B cell (primary cell): ENCODE data around the gene HTRA3. TPM values are rescaled to one million over a fixed set of nuclear protein-coding genes. Genes with fewer than 3 reads are reported as not detected.

Experiments
- ATAC-seq: fragments of 200-7000 bp; cut with Tn5 transposase; one replicate; pipeline ENCODE4 v1.10.0; 2021; ENCODE audit warnings: low read depth, mild to moderate bottlenecking, moderate number of reproducible peaks, moderate library complexity
- CTCF ChIA-PET: fragments of 350-600 bp; sonication (Branson Sonifier 250); formaldehyde crosslinking; loops from one replicate; lab custom pipeline; 2021; ENCODE audit warnings: antibody characterized with exemption, inconsistent platforms; lab: Charles Lee
- POLR2A ChIA-PET: fragments of 350-600 bp; sonication (Branson Sonifier 250); formaldehyde crosslinking; loops from one replicate; lab custom pipeline; 2021; ENCODE audit warnings: antibody characterized with exemption; lab: Charles Lee
- DNase-seq: peaks from one replicate; pipeline ENCODE4 v3.0.0; 2013
- H2AFZ ChIP-seq: 2 replicates; pipeline ENCODE4 v1.6.1; 2012; ENCODE audit warnings: mild to moderate bottlenecking, low read depth, low read length; ENCODE audit not compliant: insufficient read depth, poor library complexity, severe bottlenecking
- H3K27ac ChIP-seq, 2 donors: 1 replicate in 1 of 2; 2 replicates in 1 of 2; pipeline ENCODE4 v1.5.1; 2012 to 2013; ENCODE audit warnings: low read length in 2 of 2, mild to moderate bottlenecking in 2 of 2, moderate library complexity in 1 of 2
- H3K27me3 ChIP-seq, 4 experiments: fragments of 200-600 bp in 1 of 4; sonication (generic) in 1 of 4; replicated peaks in 1 of 4; 1 replicate in 2 of 4; 2 replicates in 2 of 4; pipeline versions ENCODE4 v1.6.1 to v1.7.0; 2013 to 2016; ENCODE audit warnings: low read length in 3 of 4, mild to moderate bottlenecking in 2 of 4, mixed read lengths in 1 of 4, moderate library complexity in 1 of 4; ENCODE audit not compliant: insufficient read depth in 4 of 4, control insufficient read depth in 3 of 4; ENCODE audit errors: control extremely low read depth in 1 of 4
- H3K36me3 ChIP-seq, 2 experiments: replicated peaks in 1 of 2; 1 replicate in 1 of 2; 2 replicates in 1 of 2; pipeline versions ENCODE4 v1.6.1 to v1.7.1; 2013; ENCODE audit warnings: low read length in 1 of 2; ENCODE audit not compliant: insufficient read depth in 2 of 2, control insufficient read depth in 1 of 2; ENCODE audit errors: control extremely low read depth in 1 of 2, extremely low read depth in 1 of 2
- H3K4me1 ChIP-seq, 2 donors: fragments of 200-600 bp in 1 of 2; sonication (generic) in 1 of 2; 1 replicate in 1 of 2; 2 replicates in 1 of 2; pipeline versions ENCODE4 v1.5.1 to v1.6.1; 2013 to 2017; ENCODE audit warnings: low read length in 2 of 2; ENCODE audit not compliant: control insufficient read depth in 2 of 2, insufficient read depth in 2 of 2
- H3K4me2 ChIP-seq: replicated peaks from 2 replicates; pipeline ENCODE3; 2012; ENCODE audit warnings: mild to moderate bottlenecking, low read depth, low read length; ENCODE audit not compliant: poor library complexity, severe bottlenecking
- H3K4me3 ChIP-seq, 5 experiments: fragments of 200-600 bp in 1 of 5; sonication (generic) in 1 of 5; 1 replicate in 3 of 5; 2 replicates in 2 of 5; pipeline versions ENCODE4 v1.5.1 to v1.7.0; 2011 to 2016; ENCODE audit warnings: low read length in 4 of 5, mild to moderate bottlenecking in 4 of 5, low read depth in 2 of 5, control low read depth in 1 of 5, moderate library complexity in 1 of 5; ENCODE audit not compliant: insufficient read depth in 1 of 5; ENCODE audit errors: control extremely low read depth in 1 of 5, extremely low read depth in 1 of 5
- H3K79me2 ChIP-seq: fragments of 200-600 bp; sonication (generic); one replicate; pipeline ENCODE4 v1.6.0; 2016; ENCODE audit warnings: low read length; ENCODE audit not compliant: control insufficient read depth, insufficient read depth
- H3K9ac ChIP-seq: fragments of 200-600 bp; sonication (generic); 2 replicates; pipeline ENCODE4 v1.6.1; 2017; ENCODE audit warnings: mild to moderate bottlenecking, low read length, moderate library complexity
- H3K9me3 ChIP-seq, 3 donors: one replicate each; pipeline versions ENCODE4 v1.6.1 to v1.7.1; 2013; ENCODE audit warnings: low read length in 2 of 3; ENCODE audit not compliant: control insufficient read depth in 2 of 3, insufficient read depth in 1 of 3; ENCODE audit errors: control extremely low read depth in 1 of 3
- H4K20me1 ChIP-seq: 2 replicates; pipeline ENCODE4 v1.6.0; 2012; ENCODE audit warnings: mild to moderate bottlenecking, low read length; ENCODE audit not compliant: insufficient read depth, control insufficient read depth, poor library complexity, severe bottlenecking
- H3K27ac Mint-ChIP-seq: one replicate; pipeline ENCODE4 v1.8.0; 2021; ENCODE audit warnings: mixed read lengths
- H3K27me3 Mint-ChIP-seq: one replicate; pipeline ENCODE4 v1.8.0; 2021; ENCODE audit warnings: mixed read lengths
- H3K4me1 Mint-ChIP-seq: one replicate; pipeline ENCODE4 v1.8.0; 2021; ENCODE audit warnings: mixed read lengths
- H3K4me3 Mint-ChIP-seq: one replicate; pipeline ENCODE4 v1.8.0; 2021; ENCODE audit warnings: mixed read lengths
- H3K9me3 Mint-ChIP-seq: one replicate; pipeline ENCODE4 v1.8.0; 2022; ENCODE audit warnings: mixed read lengths; ENCODE audit not compliant: insufficient read depth
- CTCF ChIP-seq: fragments of 200-600 bp; IDR thresholded peaks from one replicate; pipeline ENCODE4 v1.8.0; 2022; ENCODE audit warnings: antibody characterized with exemption, mild to moderate bottlenecking
- EZH2 ChIP-seq: IDR thresholded peaks from 2 replicates; pipeline ENCODE4 v1.6.1; 2012; ENCODE audit warnings: borderline replicate concordance, low read depth, mild to moderate bottlenecking, moderate library complexity, low read length; ENCODE audit not compliant: insufficient read depth, poor library complexity, severe bottlenecking
- WGBS: methylation state at CpG from one replicate; pipeline ENCODE4 v1.1.5; 2013; ENCODE audit warnings: missing lambda C conversion rate; ENCODE audit not compliant: insufficient coverage; 5-methylcytosine and 5-hydroxymethylcytosine counted together
- intact Hi-C: fragments of 100-400 bp; cut with micrococcal nuclease; formaldehyde crosslinking; loops from one replicate; pipeline ENCODE4 v1.10.0; 2022
- polyA plus RNA-seq: library from polyadenylated mRNA; depleted of rRNA; stranded (reverse); fragments of >200 nt; gene quantifications from 2 replicates; pipeline ENCODE4 v1.2.3, GENCODE V29; 2012
- total RNA-seq, 2 donors: library from RNA; stranded (reverse); fragments of 120-200 nt in 1 of 2; gene quantifications; 1 replicate in 1 of 2; 2 replicates in 1 of 2; pipeline versions ENCODE4 v1.2.3 to v1.2.4, GENCODE V29; 2013 to 2022

Gene HTRA3
- total and polyA plus RNA-seq, 2 donors (not counting 1 experiment from before 2014, with no cell fraction given): not detected

- no peak overlapping the region for H3K4me3 ChIP-seq
- no peak overlapping the region for H2AFZ ChIP-seq
- intact Hi-C loops: no loop called here
- no peaks in the 10 kb centered on the region for H3K36me3 ChIP-seq
- Mint-ChIP-seq H3K9me3 (peaks cover 2% of the 10 kb centered on the region), H3K4me3 (no peak overlapping the region), H3K27me3 (peaks cover 9% of the 10 kb centered on the region), H3K4me1 (no peaks in the 10 kb centered on the region), H3K27ac (no peak overlapping the region)
- H3K4me2 ChIP-seq: no peak overlapping the region
- no peaks in the 10 kb centered on the region for H3K79me2 ChIP-seq
- no peak overlapping the region for H3K9ac ChIP-seq
- no peak overlapping the region for H3K27ac ChIP-seq
- peaks cover 0 to 3% (median 0%) of the 10 kb centered on the region in 4 experiments for H3K27me3 ChIP-seq
- no peaks in the 10 kb centered on the region for H3K4me1 ChIP-seq
- CTCF ChIA-PET: no interaction called here
- ATAC-seq (no peak), DNase-seq (no peak)
- WGBS: 88% methylated on average over 7 of the region's 12 CpGs
- POLR2A ChIA-PET: no interaction called here
- TF ChIP-seq CTCF (no peak), EZH2 (no peak)
- peaks cover 0 to 9% (median 0%) of the 10 kb centered on the region in 3 donors for H3K9me3 ChIP-seq
- no peaks in the 10 kb centered on the region for H4K20me1 ChIP-seq
Measured at GRCh38 chr4:8353912-8354453, 84.4 kb downstream of the HTRA3 start.

- TF ChIP-seq EZH2: no peak
- TF ChIP-seq CTCF: no peak
- no peak overlapping the region for H3K9ac ChIP-seq
- DNase-seq (no peak), ATAC-seq (no peak)
- H3K9me3 ChIP-seq: peaks cover 0 to 9% (median 0%) of the 10 kb centered on the region in 3 donors
- no peaks in the 10 kb centered on the region for H3K79me2 ChIP-seq
- whole genome bisulfite sequencing: no CpG with 5 or more reads among the region's 6 CpGs
- H3K27ac ChIP-seq: no peak overlapping the region
- no peak overlapping the region for H3K4me2 ChIP-seq
- intact Hi-C loops: no loop called here
- POLR2A ChIA-PET: no interaction called here
- no peaks in the 10 kb centered on the region for H3K36me3 ChIP-seq
- H3K4me3 ChIP-seq: no peak overlapping the region
- no peaks in the 10 kb centered on the region for H3K4me1 Mint-ChIP-seq
- no peak overlapping the region for H2AFZ ChIP-seq
- CTCF ChIA-PET: no interaction called here
- H4K20me1 ChIP-seq: no peaks in the 10 kb centered on the region
- peaks cover 9% of the 10 kb centered on the region for H3K27me3 Mint-ChIP-seq
- no peak overlapping the region for H3K4me3 Mint-ChIP-seq
- H3K27ac Mint-ChIP-seq: no peak overlapping the region
- H3K27me3 ChIP-seq: peaks cover 0 to 3% (median 0%) of the 10 kb centered on the region in 4 experiments
- peaks cover 2% of the 10 kb centered on the region for H3K9me3 Mint-ChIP-seq
- H3K4me1 ChIP-seq: no peaks in the 10 kb centered on the region
Measured at GRCh38 chr4:8355306-8355705, 85.8 kb downstream of the HTRA3 start.
